GM12878 (cell line): ENCODE data around the gene IRF4. TPM values are rescaled to one million over a fixed set of nuclear protein-coding genes. Genes with fewer than 3 reads are reported as not detected.

Source experiments
- ATF2 ChIP-seq: IDR thresholded peaks from 2 replicates; pipeline ENCODE4 v1.6.1; 2012; ENCODE audit warnings: low read length, inconsistent platforms
- BCL3 ChIP-seq: IDR thresholded peaks from 2 replicates; pipeline ENCODE4 v1.6.1; 2011; ENCODE audit warnings: borderline replicate concordance, low read depth, mild to moderate bottlenecking, moderate library complexity, low read length; ENCODE audit not compliant: insufficient read depth, poor library complexity, severe bottlenecking
- CBX5 ChIP-seq: sonication (generic); IDR thresholded peaks from 2 replicates; pipeline ENCODE4 v1.6.1; 2016; ENCODE audit warnings: low read depth, moderate library complexity, mild to moderate bottlenecking, inconsistent platforms
- CREM ChIP-seq: IDR thresholded peaks from 2 replicates; pipeline ENCODE4 v1.6.1; 2014; ENCODE audit warnings: antibody characterized with exemption, low read depth
- E2F4 ChIP-seq: IDR thresholded peaks from 2 replicates; pipeline ENCODE4 v1.6.1; 2012; ENCODE audit warnings: low read depth, low read length, improper control_type of control experiment
- ETV6 ChIP-seq, 2 experiments: fragments of 450-650 bp in 1 of 2; IDR thresholded peaks in 1 of 2; conservative IDR thresholded peaks in 1 of 2; 2 replicates each; pipeline ENCODE4 v1.6.1; 2014; ENCODE audit warnings: antibody characterized with exemption in 1 of 2, borderline replicate concordance in 1 of 2, low read depth in 1 of 2, mild to moderate bottlenecking in 1 of 2, moderate library complexity in 1 of 2
- FOS ChIP-seq: IDR thresholded peaks from 3 replicates; pipeline ENCODE4 v1.6.1; 2011; ENCODE audit warnings: borderline replicate concordance; ENCODE audit not compliant: insufficient read length; ENCODE audit errors: extremely low read depth
- HDAC6 ChIP-seq: fragments of 200-600 bp; sonication (generic); IDR thresholded peaks from one replicate; pipeline ENCODE4 v1.8.0; 2017; ENCODE audit warnings: antibody characterized with exemption; ENCODE audit not compliant: unreplicated experiment
- IRF5 ChIP-seq: fragments of 450-650 bp; IDR thresholded peaks from 2 replicates; pipeline ENCODE4 v1.6.1; 2017; ENCODE audit warnings: borderline replicate concordance
- KAT2A ChIP-seq: conservative IDR thresholded peaks from 2 replicates; pipeline ENCODE4 v1.6.1; 2011; ENCODE audit warnings: low read depth, low read length; ENCODE audit not compliant: control insufficient read depth
- LARP7 ChIP-seq: fragments of 450-650 bp; IDR thresholded peaks from 2 replicates; pipeline ENCODE4 v1.6.1; 2017; ENCODE audit warnings: mild to moderate bottlenecking
- NR2C1 ChIP-seq: fragments of 450-650 bp; IDR thresholded peaks from 2 replicates; pipeline ENCODE4 v1.6.1; 2017; ENCODE audit warnings: antibody characterized with exemption, mild to moderate bottlenecking, moderate library complexity
- RBBP5 ChIP-seq: fragments of 200-600 bp; sonication (generic); conservative IDR thresholded peaks from 2 replicates; pipeline ENCODE4 v1.6.1; 2016
- REST ChIP-seq: IDR thresholded peaks from 2 replicates; pipeline ENCODE4 v1.6.1; 2012; ENCODE audit warnings: mild to moderate bottlenecking, low read depth, low read length
- SMAD5 ChIP-seq: IDR thresholded peaks from 2 replicates; pipeline ENCODE4 v1.6.1; 2016; ENCODE audit warnings: antibody characterized with exemption, low read depth
- SMARCA5 ChIP-seq: fragments of 450-650 bp; IDR thresholded peaks from 2 replicates; pipeline ENCODE4 v1.6.1; 2017; ENCODE audit warnings: mild to moderate bottlenecking
- SP1 ChIP-seq: IDR thresholded peaks from one replicate; pipeline ENCODE4 v1.6.1; 2011; ENCODE audit warnings: low read depth, low read length
- SUPT20H ChIP-seq: IDR thresholded peaks from 2 replicates; pipeline ENCODE4 v1.6.1; 2011; ENCODE audit warnings: low read depth, mild to moderate bottlenecking, low read length, moderate library complexity, borderline replicate concordance; ENCODE audit not compliant: control insufficient read depth
- TAF1 ChIP-seq: IDR thresholded peaks from 2 replicates; pipeline ENCODE4 v1.6.1; 2011; ENCODE audit warnings: mild to moderate bottlenecking, low read depth, low read length, borderline replicate concordance
- TCF7 ChIP-seq: IDR thresholded peaks from 2 replicates; pipeline ENCODE4 v1.6.1; 2014; ENCODE audit warnings: antibody characterized with exemption, borderline replicate concordance
- polyA plus RNA-seq, 11 experiments: library from polyadenylated mRNA; depleted of rRNA in 4 of 11; unstranded in 6 of 11; stranded (reverse) in 5 of 11; fragments of >200 nt; fragmentation: Nextera tagmentation in 4 of 11; fragmentation: Illumina TruSeq in 1 of 11; extraction: Ambion mirVana in 4 of 11; extraction: Trizol in 1 of 11; gene quantifications; 1 replicate in 1 of 11; 2 replicates in 10 of 11; pipeline versions ENCODE4 v1.2.1 to v1.2.3, GENCODE V29; 2011 to 2016; ENCODE audit warnings: inconsistent platforms in 2 of 11, missing spikeins in 2 of 11, low read depth in 1 of 11
- total RNA-seq, 4 experiments: library from RNA; depleted of rRNA in 3 of 4; stranded (reverse); fragments of >200 nt in 3 of 4; fragmentation: Illumina TruSeq in 1 of 4; extraction: Trizol in 1 of 4; gene quantifications; 2 replicates each; pipeline versions ENCODE4 v1.2.1 to v1.2.3, GENCODE V29; 2013 to 2021

The IRF4 gene
- total and polyA plus RNA-seq, 10 of the 15 experiments (the other 5 are each of a cell fraction or from before 2014, with no cell fraction given): 50.0 to 495 (median 257) TPM

- TF ChIP-seq REST (no peak), FOS (no peak), BCL3 (peak; percentile 30), SP1 (no peak), CREM (peak; percentile 42), HDAC6 (no peak), ETV6 (conservative IDR thresholded peaks at IDR 0.05 in 1 of 2, IDR thresholded peaks at IDR 0.05 in 1 of 2; ENCODE audit: borderline replicate concordance in 1 of 2, low read depth in 1 of 2) (no peak), SMAD5 (0 out of 2 replicates have a peak, but pooled peaks have one; percentile 20), IRF5 (no peak), SUPT20H (no peak), CBX5 (no peak), SMARCA5 (no peak), E2F4 (no peak), RBBP5 (no peak), TCF7 (no peak), TAF1 (0 out of 2 replicates have a peak, but pooled peaks have one; percentile 33), KAT2A (no peak), LARP7 (no peak), NR2C1 (no peak), ATF2 (no peak; the same call in 1 of the 2 replicates)
Observed at GRCh38 chr6:364609-365540, 26.7 kb upstream of the IRF4 start (continued).
